NT2/D1 (cell line): Measurements from ENCODE around the gene SLC7A14.

Experiments
- DNase-seq: peaks from one replicate; pipeline ENCODE4 v3.0.0-alpha.2; 2011; ENCODE audit warnings: low read depth, low spot score
- H3K27me3 ChIP-seq: 2 replicates; pipeline ENCODE4 v1.6.0; 2011; ENCODE audit warnings: mild to moderate bottlenecking; ENCODE audit not compliant: insufficient read length, insufficient read depth
- H3K36me3 ChIP-seq: 2 replicates; pipeline ENCODE4 v1.6.1; 2011; ENCODE audit warnings: mild to moderate bottlenecking, low read length, mixed read lengths; ENCODE audit not compliant: insufficient read depth, insufficient read length
- H3K4me1 ChIP-seq: 2 replicates; pipeline ENCODE4 v1.5.1; 2011; ENCODE audit not compliant: insufficient read depth, insufficient read length
- H3K4me3 ChIP-seq: 2 replicates; pipeline ENCODE4 v1.5.1; 2011; ENCODE audit warnings: low read depth; ENCODE audit not compliant: insufficient read length
- H3K9ac ChIP-seq: 2 replicates; pipeline ENCODE4 v1.6.0; 2011; ENCODE audit warnings: low read depth; ENCODE audit not compliant: insufficient read length
- H3K9me3 ChIP-seq: 2 replicates; pipeline ENCODE4 v1.5.1; 2011; ENCODE audit warnings: mild to moderate bottlenecking, low read length; ENCODE audit not compliant: insufficient read depth
- SUZ12 ChIP-seq: IDR thresholded peaks from 2 replicates; pipeline ENCODE4 v1.6.1; 2011; ENCODE audit not compliant: insufficient read length, insufficient read depth; ENCODE audit errors: extremely low read depth
- YY1 ChIP-seq: IDR thresholded peaks from 2 replicates; pipeline ENCODE4 v1.6.1; 2011; ENCODE audit not compliant: insufficient read length, insufficient read depth
- ZNF274 ChIP-seq: IDR thresholded peaks from 2 replicates; pipeline ENCODE4 v1.6.1; 2011; ENCODE audit warnings: mild to moderate bottlenecking, low read depth, low read length

SLC7A14 gene

GRCh38 chr3:170622369-170623159, 36.7 kb upstream of the SLC7A14 start:
- no peak for TF ChIP-seq ZNF274
- TF ChIP-seq YY1: no peak
- TF ChIP-seq SUZ12: no peak
- Histone ChIP-seq H3K4me1 (no peaks in the 10 kb centered on the region), H3K9ac (no peak overlapping the region), H3K27me3 (no peaks in the 10 kb centered on the region), H3K9me3 (peaks cover 11% of the 10 kb centered on the region; the same call in 1 of the 2 replicates), H3K4me3 (no peak overlapping the region), H3K36me3 (no peaks in the 10 kb centered on the region)
- DNase-seq: no peak

DNA sequence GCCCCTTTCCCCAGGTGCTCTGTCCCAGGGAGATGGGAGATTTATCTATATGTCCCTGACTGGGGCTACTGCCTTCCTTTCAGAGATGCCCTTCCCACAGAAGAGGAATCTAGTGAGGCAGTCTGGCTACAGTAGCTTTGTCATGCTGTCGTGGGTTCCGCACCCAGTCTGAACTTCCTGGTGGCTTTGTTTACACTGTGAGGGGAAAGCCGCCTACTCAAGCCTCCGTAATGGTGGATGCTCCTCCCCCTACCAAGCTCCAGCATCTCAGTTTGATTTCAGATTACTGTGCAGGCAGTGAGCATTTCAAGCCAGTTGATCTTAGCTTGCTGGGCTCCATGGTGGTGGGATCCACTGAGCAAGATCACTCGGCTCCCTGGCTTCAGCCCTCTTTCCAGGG, 35.4 kb upstream of the SLC7A14 start:
- Histone ChIP-seq H3K9me3 (peaks cover 11% of the 10 kb centered on the region; the same call in 1 of the 2 replicates), H3K9ac (no peak overlapping the region), H3K4me1 (no peaks in the 10 kb centered on the region), H3K4me3 (no peak overlapping the region), H3K27me3 (no peaks in the 10 kb centered on the region), H3K36me3 (no peaks in the 10 kb centered on the region)
- no peak for DNase-seq
- no peak for TF ChIP-seq YY1

- Histone ChIP-seq H3K9me3 (no peaks in the 10 kb centered on the region), H3K36me3 (no peaks in the 10 kb centered on the region), H3K27me3 (no peaks in the 10 kb centered on the region), H3K4me3 (no peak overlapping the region), H3K4me1 (no peaks in the 10 kb centered on the region), H3K9ac (no peak overlapping the region)
- no peak for DNase-seq
- TF ChIP-seq ZNF274 (no peak), SUZ12 (no peak), YY1 (no peak)
Observed at GRCh38 chr3:170614214-170614966, 28.5 kb upstream of the SLC7A14 start.

DNA sequence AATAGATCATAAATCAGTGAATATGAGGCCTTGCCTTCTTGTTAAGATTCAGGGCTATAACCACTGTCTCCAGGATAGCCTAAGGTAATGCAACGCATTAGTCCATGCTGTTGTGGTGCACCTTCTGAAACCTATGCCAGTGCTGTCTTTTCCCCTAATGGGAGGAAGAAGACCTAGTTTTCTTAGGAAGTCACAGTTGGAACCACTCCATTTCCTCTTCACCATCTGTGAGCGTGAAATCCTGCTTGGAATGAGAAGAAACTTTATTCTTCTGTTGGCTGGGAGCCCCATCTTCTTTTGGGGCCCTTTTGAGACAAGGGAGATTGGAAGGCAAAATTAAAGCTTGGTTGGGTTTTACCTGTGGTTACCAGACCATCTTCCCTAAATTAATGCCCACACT, 25.9 kb upstream of the SLC7A14 start:
- no peak for DNase-seq
- Histone ChIP-seq H3K9me3 (no peaks in the 10 kb centered on the region), H3K4me3 (no peak overlapping the region), H3K9ac (no peak overlapping the region), H3K4me1 (no peaks in the 10 kb centered on the region), H3K27me3 (no peaks in the 10 kb centered on the region), H3K36me3 (no peaks in the 10 kb centered on the region)
- TF ChIP-seq SUZ12 (no peak), ZNF274 (no peak), YY1 (no peak)

DNA sequence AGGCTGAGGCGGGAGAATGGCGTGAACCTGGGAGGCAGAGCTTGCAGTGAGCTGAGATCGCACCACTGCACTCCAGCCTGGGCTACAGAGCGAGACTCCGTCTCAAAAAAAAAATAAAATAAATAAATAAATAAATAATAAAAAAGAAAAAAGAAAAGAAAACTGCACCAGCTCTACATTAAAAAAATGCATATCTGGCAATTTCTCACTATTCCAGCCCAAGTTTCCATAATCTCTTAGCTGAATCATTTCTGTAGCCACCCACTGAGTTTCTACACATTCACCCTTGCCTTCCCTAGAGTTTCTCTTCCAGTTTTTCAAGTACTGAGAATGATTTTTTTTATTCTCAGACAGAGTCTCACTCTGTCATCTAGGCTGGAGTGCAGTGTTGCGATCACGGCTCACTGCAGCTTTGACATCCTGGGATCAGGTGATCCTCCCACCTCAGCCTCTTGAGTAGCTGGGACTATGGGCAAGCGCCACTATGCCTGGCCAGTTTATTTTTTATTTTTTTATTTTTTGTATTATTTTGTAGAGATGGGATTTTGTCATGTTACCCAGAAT, 24.5 kb upstream of the SLC7A14 start:
- no peaks in the 10 kb centered on the region for H3K9me3 ChIP-seq
- no peaks in the 10 kb centered on the region for H3K36me3 ChIP-seq
- H3K4me3 ChIP-seq: no peak overlapping the region
- no peak for TF ChIP-seq YY1
- no peak for TF ChIP-seq SUZ12
- TF ChIP-seq ZNF274: no peak
- H3K4me1 ChIP-seq: no peaks in the 10 kb centered on the region
- no peak overlapping the region for H3K9ac ChIP-seq
- no peak for DNase-seq
- no peaks in the 10 kb centered on the region for H3K27me3 ChIP-seq

GRCh38 chr3:170608475-170608874, 22.6 kb upstream of the SLC7A14 start:
- DNase-seq: no peak
- no peaks in the 10 kb centered on the region for H3K9me3 ChIP-seq

DNA sequence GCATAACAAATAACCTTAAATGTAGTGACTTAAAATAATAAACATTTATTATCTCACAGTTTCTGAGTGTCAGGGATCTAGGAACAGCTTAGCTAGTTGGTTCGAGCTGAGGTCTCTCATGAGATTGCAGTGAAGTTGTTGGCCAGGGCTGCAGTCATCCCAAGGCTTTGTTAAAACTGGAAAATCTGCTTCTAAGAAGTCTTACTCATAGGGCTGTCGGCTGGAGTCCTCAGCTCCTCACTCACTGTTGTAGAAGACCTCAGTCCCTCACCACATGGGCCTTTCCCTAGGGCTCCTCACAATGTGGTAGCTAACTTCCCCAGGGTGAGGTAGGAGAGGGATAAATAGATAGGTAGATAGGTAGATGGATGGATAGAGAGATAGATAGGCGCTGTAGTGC, 20.8 kb upstream of the SLC7A14 start:
- no peaks in the 10 kb centered on the region for H3K36me3 ChIP-seq
- H3K9ac ChIP-seq: no peak overlapping the region
- H3K27me3 ChIP-seq: no peaks in the 10 kb centered on the region
- DNase-seq: no peak
- TF ChIP-seq SUZ12 (no peak), ZNF274 (no peak), YY1 (no peak)
- no peaks in the 10 kb centered on the region for H3K4me1 ChIP-seq
- no peaks in the 10 kb centered on the region for H3K9me3 ChIP-seq
- no peak overlapping the region for H3K4me3 ChIP-seq

More at GRCh38 chr3:170608475-170608874, 22.6 kb upstream of the SLC7A14 start:
- Histone ChIP-seq H3K36me3 (no peaks in the 10 kb centered on the region), H3K4me3 (no peak overlapping the region), H3K9ac (no peak overlapping the region), H3K27me3 (no peaks in the 10 kb centered on the region), H3K4me1 (no peaks in the 10 kb centered on the region)
- TF ChIP-seq ZNF274: no peak
- TF ChIP-seq YY1: no peak
- TF ChIP-seq SUZ12: no peak
